ENCODE data around the gene MYLK2.

DNA sequence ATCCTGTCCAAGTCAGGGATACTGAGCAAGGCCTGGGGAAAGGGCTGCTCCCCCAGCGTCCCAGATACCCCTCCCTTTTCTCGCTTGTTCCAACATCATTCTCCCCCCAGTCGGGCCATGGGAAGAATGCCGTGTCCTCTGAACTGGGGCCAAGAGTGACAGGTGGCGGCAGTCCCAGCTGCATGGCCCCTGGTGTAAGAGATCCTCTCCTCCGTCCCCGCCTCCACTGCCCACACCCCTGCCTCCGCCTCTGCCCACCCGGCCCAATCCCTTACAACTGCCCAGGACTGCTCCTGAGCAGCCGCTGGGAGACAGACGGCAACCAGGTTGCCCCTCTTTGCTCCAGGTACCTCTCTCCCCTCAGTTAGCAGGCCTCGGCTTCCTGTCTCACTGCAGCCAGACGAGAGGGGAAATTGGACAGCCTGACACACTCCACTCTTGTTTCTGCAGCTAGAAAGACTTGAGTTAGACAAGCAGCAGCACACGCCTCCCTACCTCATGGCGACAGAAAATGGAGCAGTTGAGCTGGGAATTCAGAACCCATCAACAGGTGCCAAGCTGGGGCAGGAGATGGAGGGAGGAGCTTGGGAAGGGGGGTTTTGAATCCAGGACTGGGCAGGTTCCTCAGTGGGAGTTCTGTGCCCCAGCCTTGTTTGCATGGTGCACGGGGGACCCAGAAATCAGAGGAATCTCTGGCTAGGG lies at the start of gene MYLK2:
- TF ChIP-seq, protein P1, sequence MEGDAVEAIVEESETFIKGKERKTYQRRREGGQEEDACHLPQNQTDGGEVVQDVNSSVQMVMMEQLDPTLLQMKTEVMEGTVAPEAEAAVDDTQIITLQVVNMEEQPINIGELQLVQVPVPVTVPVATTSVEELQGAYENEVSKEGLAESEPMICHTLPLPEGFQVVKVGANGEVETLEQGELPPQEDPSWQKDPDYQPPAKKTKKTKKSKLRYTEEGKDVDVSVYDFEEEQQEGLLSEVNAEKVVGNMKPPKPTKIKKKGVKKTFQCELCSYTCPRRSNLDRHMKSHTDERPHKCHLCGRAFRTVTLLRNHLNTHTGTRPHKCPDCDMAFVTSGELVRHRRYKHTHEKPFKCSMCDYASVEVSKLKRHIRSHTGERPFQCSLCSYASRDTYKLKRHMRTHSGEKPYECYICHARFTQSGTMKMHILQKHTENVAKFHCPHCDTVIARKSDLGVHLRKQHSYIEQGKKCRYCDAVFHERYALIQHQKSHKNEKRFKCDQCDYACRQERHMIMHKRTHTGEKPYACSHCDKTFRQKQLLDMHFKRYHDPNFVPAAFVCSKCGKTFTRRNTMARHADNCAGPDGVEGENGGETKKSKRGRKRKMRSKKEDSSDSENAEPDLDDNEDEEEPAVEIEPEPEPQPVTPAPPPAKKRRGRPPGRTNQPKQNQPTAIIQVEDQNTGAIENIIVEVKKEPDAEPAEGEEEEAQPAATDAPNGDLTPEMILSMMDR (IDR thresholded peaks at IDR 0.05): no peak
- TF ChIP-seq POLR2A (IDR thresholded peaks at IDR 0.05): no peak
